CD14-positive monocyte (primary cell): ENCODE measurements around the gene GALK2. TPM values are rescaled to one million over a fixed set of nuclear protein-coding genes. Genes with fewer than 3 reads are reported as not detected.

ENCODE experiments used
- DNase-seq, 3 donors: peaks; one replicate each; pipeline ENCODE4 v3.0.0-alpha.2; 2011 to 2022
- H2AFZ ChIP-seq: 2 replicates; pipeline ENCODE4 v1.6.0; 2012; ENCODE audit warnings: mild to moderate bottlenecking, low read depth, low read length, inconsistent platforms; ENCODE audit not compliant: insufficient read depth, poor library complexity, severe bottlenecking
- H3K27ac ChIP-seq, 2 donors: 1 replicate in 1 of 2; 2 replicates in 1 of 2; pipeline ENCODE4 v1.5.1; 2012 to 2013; ENCODE audit warnings: low read length in 2 of 2, control low read depth in 1 of 2, inconsistent platforms in 1 of 2, low read depth in 1 of 2, mild to moderate bottlenecking in 1 of 2
- H3K27me3 ChIP-seq, 2 donors: one replicate each; pipeline versions ENCODE4 v1.6.0 to v1.6.1; 2011 to 2013; ENCODE audit warnings: low read length in 2 of 2; ENCODE audit not compliant: control insufficient read depth in 2 of 2, insufficient read depth in 2 of 2
- H3K36me3 ChIP-seq, 2 donors: replicated peaks in 1 of 2; 1 replicate in 1 of 2; 2 replicates in 1 of 2; pipeline versions ENCODE4 v1.5.1 to v1.6.1; 2012 to 2013; ENCODE audit warnings: low read length in 2 of 2, control low read depth in 1 of 2, inconsistent platforms in 1 of 2, mild to moderate bottlenecking in 1 of 2; ENCODE audit not compliant: insufficient read depth in 2 of 2, control insufficient read depth in 1 of 2
- H3K4me1 ChIP-seq, 2 donors: 1 replicate in 1 of 2; 2 replicates in 1 of 2; pipeline versions ENCODE4 v1.5.1 to v1.6.1; 2012 to 2013; ENCODE audit warnings: low read length in 2 of 2, control low read depth in 1 of 2, inconsistent platforms in 1 of 2, mild to moderate bottlenecking in 1 of 2, moderate library complexity in 1 of 2; ENCODE audit not compliant: insufficient read depth in 2 of 2, control insufficient read depth in 1 of 2
- H3K4me2 ChIP-seq: replicated peaks from 2 replicates; pipeline ENCODE3; 2012; ENCODE audit warnings: low read length, moderate library complexity, mild to moderate bottlenecking; ENCODE audit not compliant: poor library complexity, severe bottlenecking; ENCODE audit errors: extremely low read depth
- H3K4me3 ChIP-seq, 3 experiments: fragments of 200-600 bp in 1 of 3; sonication (generic) in 1 of 3; replicated peaks in 1 of 3; 1 replicate in 2 of 3; 2 replicates in 1 of 3; pipeline ENCODE4 v1.5.1; 2011 to 2013; ENCODE audit warnings: low read length in 3 of 3, mild to moderate bottlenecking in 3 of 3, control low read depth in 2 of 3, low read depth in 2 of 3, inconsistent platforms in 1 of 3, moderate library complexity in 1 of 3
- H3K79me2 ChIP-seq: 2 replicates; pipeline ENCODE4 v1.6.0; 2012; ENCODE audit warnings: mild to moderate bottlenecking, control low read depth, inconsistent platforms, low read length, moderate library complexity; ENCODE audit not compliant: insufficient read depth
- H3K9ac ChIP-seq: 2 replicates; pipeline ENCODE4 v1.6.0; 2017; ENCODE audit warnings: low read length, mild to moderate bottlenecking; ENCODE audit not compliant: insufficient read depth, poor library complexity, severe bottlenecking
- H3K9me3 ChIP-seq, 2 donors: replicated peaks in 1 of 2; 1 replicate in 1 of 2; 2 replicates in 1 of 2; pipeline versions ENCODE4 v1.5.1 to v1.6.1; 2012 to 2013; ENCODE audit warnings: low read length in 2 of 2, control low read depth in 1 of 2; ENCODE audit not compliant: control insufficient read depth in 1 of 2, insufficient read depth in 1 of 2
- H4K20me1 ChIP-seq: 2 replicates; pipeline ENCODE4 v1.6.0; 2012; ENCODE audit warnings: mild to moderate bottlenecking, low read length, control low read depth, moderate library complexity; ENCODE audit not compliant: insufficient read depth
- H3K27ac Mint-ChIP-seq, 7 donors: one replicate each; pipeline ENCODE4 v1.8.0; 2020; ENCODE audit warnings: mild to moderate bottlenecking in 7 of 7, mixed read lengths in 7 of 7, moderate library complexity in 6 of 7, inconsistent platforms in 2 of 7
- H3K27me3 Mint-ChIP-seq, 3 donors: one replicate each; pipeline ENCODE4 v1.8.0; 2021 to 2022; ENCODE audit warnings: low read depth in 3 of 3, mild to moderate bottlenecking in 3 of 3, mixed read lengths in 3 of 3, moderate library complexity in 3 of 3, inconsistent platforms in 1 of 3
- H3K36me3 Mint-ChIP-seq, 2 donors: one replicate each; pipeline ENCODE4 v1.8.0; 2020; ENCODE audit warnings: mixed read lengths in 2 of 2, inconsistent platforms in 1 of 2, mild to moderate bottlenecking in 1 of 2
- H3K4me1 Mint-ChIP-seq: one replicate; pipeline ENCODE4 v1.8.0; 2020; ENCODE audit warnings: mild to moderate bottlenecking, mixed read lengths
- H3K4me3 Mint-ChIP-seq, 2 donors: one replicate each; pipeline ENCODE4 v1.8.0; 2020; ENCODE audit warnings: mild to moderate bottlenecking in 2 of 2, mixed read lengths in 2 of 2, moderate library complexity in 1 of 2
- H3K9me3 Mint-ChIP-seq, 7 donors: one replicate each; pipeline ENCODE4 v1.8.0; 2020 to 2022; ENCODE audit warnings: mixed read lengths in 7 of 7, mild to moderate bottlenecking in 6 of 7, moderate library complexity in 6 of 7, inconsistent platforms in 2 of 7
- CTCF ChIP-seq: fragments of 200-600 bp; IDR thresholded peaks from one replicate; pipeline ENCODE4 v1.8.0; 2022; ENCODE audit warnings: antibody characterized with exemption, mild to moderate bottlenecking
- WGBS: methylation state at CpG from one replicate; pipeline ENCODE4 v1.1.5; 2013; ENCODE audit warnings: missing lambda C conversion rate; ENCODE audit not compliant: insufficient coverage; 5-methylcytosine and 5-hydroxymethylcytosine counted together
- intact Hi-C, 2 donors: fragments of 100-400 bp; cut with micrococcal nuclease; formaldehyde crosslinking; loops; one replicate each; pipeline versions ENCODE4 v1.15.0 to v1.15.1; 2023
- polyA plus RNA-seq, 3 donors: library from polyadenylated mRNA; depleted of rRNA in 1 of 3; unstranded in 2 of 3; stranded (reverse) in 1 of 3; fragments of 300-500 nt in 2 of 3; fragments of >200 nt in 1 of 3; fragmentation: Illumina TruSeq in 2 of 3; gene quantifications; 1 replicate in 2 of 3; 2 replicates in 1 of 3; pipeline ENCODE4 v1.2.3, GENCODE V29; 2012 to 2021

Gene GALK2
- polyA plus RNA-seq, 3 donors = 14.2 to 16.9 (median 14.5) TPM

GRCh38 chr15:49314716-49315115 lies 144.7 kb downstream of the GALK2 start:
- no peak for DNase-seq
- peaks cover 0 to 3% (median 0%) of the 10 kb centered on the region in 7 donors for H3K9me3 Mint-ChIP-seq
- peaks cover 2 to 3% of the 10 kb centered on the region in 2 donors for H3K4me1 ChIP-seq
- no peaks in the 10 kb centered on the region for H3K27me3 Mint-ChIP-seq
- H3K4me1 Mint-ChIP-seq = peaks cover 10% of the 10 kb centered on the region
- TF ChIP-seq CTCF = no peak
- no peak overlapping the region for H3K4me3 Mint-ChIP-seq
- H3K4me3 ChIP-seq = no peak overlapping the region
- H3K9me3 ChIP-seq = no peaks in the 10 kb centered on the region
- no peak overlapping the region for H3K9ac ChIP-seq
- H3K27me3 ChIP-seq = no peaks in the 10 kb centered on the region
- no peak overlapping the region for H2AFZ ChIP-seq
- no peak overlapping the region for H3K27ac ChIP-seq
- no peaks in the 10 kb centered on the region for H4K20me1 ChIP-seq
- intact Hi-C loops = no loop called here
- H3K79me2 ChIP-seq = no peaks in the 10 kb centered on the region
- H3K36me3 Mint-ChIP-seq = peaks cover 31 to 42% of the 10 kb centered on the region in 2 donors
- H3K4me2 ChIP-seq = no peak overlapping the region
- WGBS = no CpG with 5 or more reads among the region's 1 CpG
- H3K27ac Mint-ChIP-seq = no peak overlapping the region
- peaks cover 0 to 21% of the 10 kb centered on the region in 2 donors for H3K36me3 ChIP-seq

- H4K20me1 ChIP-seq = no peaks in the 10 kb centered on the region
- no peaks in the 10 kb centered on the region for H3K9me3 ChIP-seq
- Mint-ChIP-seq H3K27ac (no peak overlapping the region), H3K4me1 (peaks cover 17% of the 10 kb centered on the region), H3K27me3 (no peaks in the 10 kb centered on the region), H3K4me3 (no peak overlapping the region), H3K36me3 (peaks cover 34 to 43% of the 10 kb centered on the region in 2 donors), H3K9me3 (peaks cover 0 to 3% (median 0%) of the 10 kb centered on the region in 7 donors)
- intact Hi-C loops = no loop called here
- no peak overlapping the region for H3K9ac ChIP-seq
- H3K36me3 ChIP-seq = peaks cover 0 to 28% of the 10 kb centered on the region in 2 donors
- no CpG with 5 or more reads among the region's 2 CpGs for WGBS
- H3K27me3 ChIP-seq = no peaks in the 10 kb centered on the region
- no peak overlapping the region for H3K4me3 ChIP-seq
- no peaks in the 10 kb centered on the region for H3K79me2 ChIP-seq
- H3K27ac ChIP-seq = no peak overlapping the region
- no peak for TF ChIP-seq CTCF
- DNase-seq = no peak
- H3K4me2 ChIP-seq = no peak overlapping the region
- peaks cover 9% of the 10 kb centered on the region in 2 donors for H3K4me1 ChIP-seq
- no peak overlapping the region for H2AFZ ChIP-seq
These were observed 145.4 kb downstream of the GALK2 start for GRCh38 chr15:49315391-49315823.
